IPS DF 19.7 (cell line): ENCODE measurements around the gene FMO5.
"Not testable (repeated sequence)": the region's sequence is repeated elsewhere in the genome, so short reads cannot be mapped to it uniquely, and the experiment has no call there.

Source experiments
- DNase-seq: peaks from one replicate; pipeline ENCODE4 v3.0.0-alpha.2; 2013; ENCODE audit warnings: low read depth, low spot score

The FMO5 gene

GRCh38 chr1:147208619-147209018 lies 16.5 kb downstream of the FMO5 start:
- no peak for DNase-seq

GRCh38 chr1:147207192-147207591 lies 17.9 kb downstream of the FMO5 start:
- DNase-seq, result no peak

DNA sequence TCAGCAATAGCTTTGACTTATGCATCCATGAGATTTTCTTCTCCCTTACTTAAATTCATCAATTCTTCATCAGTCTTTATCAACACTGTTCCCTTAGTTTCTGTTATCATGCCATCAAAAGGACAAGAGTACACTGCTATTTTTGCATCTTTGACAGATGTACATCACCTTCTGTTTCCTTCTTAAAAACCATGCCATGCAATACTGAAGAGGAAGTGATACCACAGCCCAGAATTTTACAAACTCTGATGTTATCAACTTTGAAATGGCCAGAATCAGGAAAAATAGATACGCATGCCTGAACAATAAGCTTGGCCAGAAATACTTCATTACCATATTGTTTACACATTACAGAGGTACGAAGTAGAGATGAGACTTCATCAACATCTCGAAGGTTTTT lies 21.1 kb downstream of the FMO5 start:
- no peak for DNase-seq

- DNase-seq, result no peak
Measured at GRCh38 chr1:147202576-147202975, 22.6 kb downstream of the FMO5 start.

DNA sequence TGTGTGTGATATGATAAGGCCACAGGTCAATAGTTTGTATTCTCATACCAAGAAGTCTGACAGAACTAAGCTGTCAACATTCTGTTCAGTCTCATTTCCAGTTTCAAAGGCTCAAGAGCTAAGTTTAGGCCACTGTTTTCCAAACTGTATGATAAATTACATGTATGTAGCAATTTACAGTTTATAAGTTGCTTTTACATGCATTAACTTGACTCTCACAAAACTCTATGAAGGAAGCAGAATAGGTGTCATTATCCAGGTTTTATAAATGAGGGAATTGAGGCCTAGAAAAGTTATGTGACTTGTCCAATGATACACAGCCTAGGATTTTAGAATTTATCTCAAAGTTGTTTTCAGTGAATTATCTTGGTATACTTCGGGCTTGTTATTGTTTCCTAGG lies 23.4 kb downstream of the FMO5 start:
- no peak for DNase-seq

- no peak for DNase-seq
Measured at GRCh38 chr1:147201276-147201675, 23.9 kb downstream of the FMO5 start.

- not testable (repeated sequence) for DNase-seq
Measured at GRCh38 chr1:147197324-147197723, 27.8 kb downstream of the FMO5 start.

DNA sequence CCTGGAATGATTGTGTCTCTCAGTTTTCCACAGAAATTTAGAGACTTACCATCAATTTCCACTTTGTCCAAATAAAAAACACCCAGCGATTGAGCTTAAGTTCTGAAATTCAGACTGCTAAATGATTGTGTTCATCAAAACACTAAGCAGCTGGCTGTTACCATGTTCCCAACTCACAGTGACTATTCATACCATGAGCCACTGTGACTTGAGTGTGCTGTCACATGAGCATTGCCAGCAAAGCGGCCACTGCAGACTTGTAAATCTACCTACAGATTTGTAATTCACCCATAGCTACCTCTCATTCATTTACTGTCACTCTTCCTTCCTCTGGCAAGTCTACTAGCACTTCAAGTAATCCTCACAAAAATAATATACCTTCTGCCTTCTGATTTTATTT lies 35.6 kb downstream of the FMO5 start:
- no peak for DNase-seq

DNA sequence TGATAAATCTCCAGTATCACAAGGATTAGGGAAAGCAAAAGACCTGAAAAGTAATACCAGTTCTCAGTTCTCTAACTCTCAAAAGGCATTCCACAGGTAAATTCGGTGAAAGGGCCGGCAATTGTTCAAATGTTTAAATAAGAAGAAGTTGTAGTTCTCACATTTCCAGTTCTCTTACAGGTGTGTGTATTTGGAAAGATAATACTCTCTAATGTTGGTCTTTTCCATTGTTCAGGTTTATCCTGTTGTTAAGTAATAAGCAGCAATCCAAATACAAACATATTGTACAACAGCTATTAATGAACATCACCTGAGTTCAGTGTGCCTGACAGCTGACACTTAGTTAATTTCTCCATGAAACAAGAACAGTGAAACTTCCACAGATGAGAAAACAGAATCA lies 39.7 kb downstream of the FMO5 start:
- DNase-seq, result no peak

DNA sequence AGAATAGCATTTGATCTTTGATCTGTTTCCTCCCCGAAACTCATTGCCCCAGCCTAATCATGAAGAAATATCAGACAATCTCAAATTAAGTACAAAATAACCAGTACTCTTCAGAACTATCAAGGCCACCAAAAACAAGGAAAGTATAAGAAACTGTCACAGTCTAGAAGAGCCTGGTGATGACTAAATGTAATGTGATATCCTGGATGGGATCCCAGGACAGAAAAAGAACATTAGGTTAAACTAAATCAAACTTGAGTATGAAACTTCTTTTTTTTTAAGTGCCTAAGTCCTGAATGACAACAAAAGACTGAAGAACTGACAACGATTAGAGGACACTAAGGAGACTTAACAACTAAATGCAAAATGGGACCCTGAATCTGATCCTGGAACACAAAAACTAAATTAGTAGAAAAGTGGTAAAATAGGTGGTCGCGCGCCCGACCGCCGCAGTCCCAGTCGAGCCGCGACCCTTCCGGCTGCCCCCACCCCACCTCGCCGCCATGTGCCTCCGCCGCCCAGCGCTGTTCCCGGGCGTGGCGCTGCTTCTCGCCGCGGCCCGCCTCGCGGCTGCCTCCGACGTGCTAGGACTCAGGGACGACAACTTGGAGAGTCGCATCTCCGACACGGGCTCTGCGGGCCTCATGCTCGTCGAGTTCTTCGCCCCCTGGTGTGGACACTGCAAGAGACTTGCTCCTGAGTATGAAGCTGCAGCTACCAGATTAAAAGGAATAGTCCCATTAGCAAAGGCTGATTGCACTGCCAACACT lies 47.3 kb downstream of the FMO5 start:
- no peak for DNase-seq

- DNase-seq, result peak; percentile 84
Measured at GRCh38 chr1:147172168-147173016, 52.7 kb downstream of the FMO5 start, which contains the start of gene PRKAB2. Gene PRKAB2, minus strand, starts transcription at chr1:147172470. Its CDS starts 326 bp downstream, at chr1:147172144.

GRCh38 chr1:147171399-147172167 lies 53.6 kb downstream of the FMO5 start:
- no peak for DNase-seq

DNA sequence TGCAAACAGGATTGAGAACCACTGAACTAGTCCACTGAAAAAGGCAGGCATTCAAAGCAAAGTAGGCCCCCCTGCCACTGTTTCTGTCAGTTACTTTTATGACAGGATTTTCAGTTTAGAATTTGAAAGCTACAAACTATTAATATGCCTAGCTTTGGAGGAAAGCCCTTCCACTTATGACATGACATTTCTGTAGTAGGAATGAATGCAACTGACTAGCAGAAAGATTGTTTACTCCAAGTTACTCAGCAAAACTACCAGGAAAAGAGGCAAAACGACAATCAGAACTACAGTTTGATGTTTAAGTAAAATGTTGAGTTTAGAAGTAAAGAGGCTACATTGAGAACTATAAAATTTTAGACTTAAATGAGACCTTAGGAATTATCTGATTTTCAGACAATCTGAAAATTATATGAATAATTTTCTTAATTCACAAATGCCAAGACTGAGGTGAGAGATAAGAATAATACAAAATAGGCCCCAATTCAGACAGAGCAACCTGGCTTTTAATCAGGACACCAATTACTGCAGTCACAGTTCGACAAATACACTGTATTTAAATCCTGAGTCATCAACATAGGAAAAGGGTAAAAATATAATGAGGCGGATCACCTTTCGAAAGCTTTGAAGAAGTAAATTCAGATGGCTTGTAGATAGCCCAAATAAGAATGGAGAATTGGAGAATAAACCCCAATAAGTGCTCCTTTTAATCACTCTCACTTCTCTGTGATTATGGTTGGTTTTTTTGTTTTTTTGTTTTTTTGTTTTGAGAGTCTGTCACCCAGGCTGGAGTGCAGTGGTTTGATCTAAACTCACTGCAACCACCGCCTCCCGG lies 55.1 kb downstream of the FMO5 start:
- no peak for DNase-seq

DNA sequence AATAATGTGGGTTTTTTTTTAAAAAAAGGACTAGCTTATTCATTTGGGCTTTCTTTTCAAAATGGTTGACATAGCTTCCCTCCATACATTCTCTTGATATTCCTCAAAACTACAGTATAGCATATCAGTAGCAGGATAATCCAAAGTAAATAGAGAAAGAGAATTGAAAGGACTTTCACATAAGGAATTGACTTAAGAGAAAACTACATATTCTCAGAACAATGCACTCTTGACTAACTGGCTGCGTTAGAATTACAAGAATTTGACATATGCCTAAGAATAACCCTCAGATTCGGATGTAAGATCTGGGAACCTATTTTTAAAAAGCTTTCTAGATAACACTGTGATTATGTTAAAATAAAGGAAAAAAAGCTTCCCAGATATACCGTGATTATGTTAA lies 56.0 kb downstream of the FMO5 start:
- DNase-seq, result no peak

DNA sequence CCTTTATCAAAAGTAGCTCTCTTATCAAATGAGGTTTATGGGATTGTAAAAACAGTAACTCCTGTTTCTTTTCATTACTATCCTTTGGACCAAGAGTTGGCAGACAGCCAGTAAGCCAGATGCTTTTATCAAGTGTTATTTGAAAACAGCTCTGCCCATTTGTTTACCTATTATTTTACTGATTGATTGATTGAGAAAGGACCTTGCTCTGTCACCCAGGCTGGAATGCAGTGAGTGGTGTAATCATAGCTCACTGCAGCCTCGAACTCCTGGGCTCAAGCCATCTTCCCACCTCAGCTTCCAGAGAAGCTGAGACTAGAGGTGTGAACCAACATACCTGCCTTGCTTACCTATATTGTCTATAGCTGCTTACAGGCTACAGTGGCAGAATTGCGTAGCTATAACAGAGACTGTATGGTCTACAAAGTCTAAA lies 56.5 kb downstream of the FMO5 start:
- no peak for DNase-seq

GRCh38 chr1:147167365-147167764 lies 57.8 kb downstream of the FMO5 start:
- no peak for DNase-seq

DNA sequence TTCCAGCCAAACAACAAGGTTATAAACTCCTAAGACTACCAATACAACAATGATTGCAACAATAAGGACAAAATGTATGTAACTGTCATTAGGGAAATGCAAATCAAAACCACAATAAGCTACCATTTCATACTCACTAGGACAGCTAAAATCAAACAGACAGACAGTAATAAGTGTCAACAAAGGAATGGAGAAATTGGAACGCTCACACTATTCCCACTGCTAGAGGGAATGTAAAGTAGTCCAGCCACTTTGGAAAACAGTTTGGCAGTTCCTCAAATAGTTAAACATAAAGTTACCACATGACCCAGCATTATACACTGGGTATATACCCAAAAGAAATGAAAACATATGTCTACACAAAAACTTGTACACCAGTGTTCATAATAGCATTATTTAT lies 62.1 kb downstream of the FMO5 start:
- no peak for DNase-seq

GRCh38 chr1:147162093-147162492 lies 63.0 kb downstream of the FMO5 start:
- DNase-seq, result no peak

GRCh38 chr1:147157116-147157515 lies 68.0 kb downstream of the FMO5 start:
- DNase-seq, result not testable (repeated sequence)

- no peak for DNase-seq
Measured at GRCh38 chr1:147156642-147157041, 68.5 kb downstream of the FMO5 start.

DNA sequence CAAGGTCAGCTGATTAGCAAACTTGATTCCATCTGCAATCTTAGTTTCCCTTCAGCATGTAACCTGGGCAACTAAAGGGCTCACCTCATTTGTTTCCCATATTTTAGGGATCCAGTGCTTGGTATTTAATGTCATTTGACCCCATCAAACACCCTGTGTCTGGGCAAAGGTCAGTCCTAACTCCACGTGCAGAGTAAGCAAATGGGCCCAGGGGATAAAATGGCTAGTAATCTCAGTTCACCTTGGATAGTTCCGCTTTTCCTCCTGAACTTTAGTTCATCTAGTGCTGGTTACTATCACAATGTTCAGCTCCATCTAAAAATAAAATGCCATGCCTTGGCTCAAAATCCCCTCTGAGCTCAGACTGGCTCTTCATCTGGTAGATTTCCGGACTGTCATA lies 72.4 kb downstream of the FMO5 start:
- no peak for DNase-seq
